Measurements from ENCODE around the gene GRAP2.

DNA sequence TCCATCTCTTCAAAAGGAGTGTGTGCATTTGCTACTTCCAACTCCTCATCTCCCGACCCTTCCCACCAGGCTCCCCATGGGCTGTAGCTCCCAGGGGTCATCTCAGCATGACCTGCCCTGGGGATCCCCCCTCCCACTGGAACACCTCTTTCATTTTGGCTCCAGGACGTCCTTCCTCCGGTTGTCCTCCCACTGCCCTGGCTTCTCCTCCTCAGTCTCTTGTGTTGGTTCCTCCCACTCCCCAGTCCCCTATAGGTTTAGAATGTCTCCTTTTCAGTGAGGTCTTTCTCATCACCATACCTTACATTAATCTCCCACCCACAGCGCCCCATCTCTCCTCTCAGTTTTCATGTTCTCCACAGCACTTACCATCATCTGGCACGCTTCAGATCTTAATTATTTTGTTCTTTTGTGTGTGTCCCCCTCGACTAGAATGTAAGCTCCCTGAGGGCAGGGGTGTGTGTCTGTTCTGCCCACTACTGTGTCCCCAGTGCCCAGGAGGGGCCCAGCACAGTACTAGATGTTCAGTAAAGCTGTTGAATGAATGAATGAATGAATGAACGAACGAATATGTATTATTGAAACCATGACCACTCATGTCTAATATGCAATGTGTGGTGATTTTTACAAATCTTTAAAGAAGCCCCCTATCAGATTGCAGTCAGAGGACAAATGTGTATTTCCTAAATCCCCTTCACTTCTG, 57.3 kb downstream of the GRAP2 start:
- TF ChIP-seq, protein P1, sequence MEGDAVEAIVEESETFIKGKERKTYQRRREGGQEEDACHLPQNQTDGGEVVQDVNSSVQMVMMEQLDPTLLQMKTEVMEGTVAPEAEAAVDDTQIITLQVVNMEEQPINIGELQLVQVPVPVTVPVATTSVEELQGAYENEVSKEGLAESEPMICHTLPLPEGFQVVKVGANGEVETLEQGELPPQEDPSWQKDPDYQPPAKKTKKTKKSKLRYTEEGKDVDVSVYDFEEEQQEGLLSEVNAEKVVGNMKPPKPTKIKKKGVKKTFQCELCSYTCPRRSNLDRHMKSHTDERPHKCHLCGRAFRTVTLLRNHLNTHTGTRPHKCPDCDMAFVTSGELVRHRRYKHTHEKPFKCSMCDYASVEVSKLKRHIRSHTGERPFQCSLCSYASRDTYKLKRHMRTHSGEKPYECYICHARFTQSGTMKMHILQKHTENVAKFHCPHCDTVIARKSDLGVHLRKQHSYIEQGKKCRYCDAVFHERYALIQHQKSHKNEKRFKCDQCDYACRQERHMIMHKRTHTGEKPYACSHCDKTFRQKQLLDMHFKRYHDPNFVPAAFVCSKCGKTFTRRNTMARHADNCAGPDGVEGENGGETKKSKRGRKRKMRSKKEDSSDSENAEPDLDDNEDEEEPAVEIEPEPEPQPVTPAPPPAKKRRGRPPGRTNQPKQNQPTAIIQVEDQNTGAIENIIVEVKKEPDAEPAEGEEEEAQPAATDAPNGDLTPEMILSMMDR (conservative IDR thresholded peaks at IDR 0.05; ENCODE audit: low read length): no peak
- TF ChIP-seq EZH2phosphoT487 (IDR thresholded peaks at IDR 0.05; ENCODE audit: borderline replicate concordance): no peak

Measured in Loucy (cell line).